HG02759 (cell line): ENCODE measurements around the gene RASGRP1.
"Not testable (repeated sequence)": the region's sequence is repeated elsewhere in the genome, so short reads cannot be mapped to it uniquely, and the experiment has no call there.

ENCODE experiments used
- ATAC-seq: cut with Tn5 transposase; IDR thresholded peaks from one replicate; pipeline ENCODE4 v1.9.1; 2021; ENCODE audit warnings: mild to moderate bottlenecking, moderate library complexity; ENCODE audit not compliant: unreplicated experiment

RASGRP1 gene

GRCh38 chr15:38564557-38565286 is at the start of gene RASGRP1:
RASGRP1 (minus strand) TSS chr15:38564814; CDS start chr15:38564628, 186 bp downstream.
- peak; percentile 72 for ATAC-seq

DNA sequence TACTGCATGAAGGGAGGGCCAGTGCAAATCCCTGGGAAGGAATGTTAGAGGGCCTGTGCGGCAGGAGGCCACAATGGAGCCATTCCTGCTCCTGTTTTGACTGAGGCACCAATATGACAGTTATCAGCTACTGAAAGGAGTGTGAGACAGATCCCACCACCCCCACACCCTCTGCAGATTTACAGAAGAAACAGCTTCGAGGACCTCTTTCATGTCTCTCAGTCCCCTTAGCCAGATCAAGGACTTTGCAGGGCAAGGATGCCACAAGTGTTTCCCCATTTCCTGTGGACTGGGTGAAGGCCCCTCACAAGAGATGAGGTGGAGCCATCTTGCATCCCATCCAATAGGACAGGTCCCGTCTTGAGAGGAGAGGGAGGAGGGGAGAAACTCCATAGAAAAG is 48.5 kb upstream of the RASGRP1 start:
- no peak for ATAC-seq

DNA sequence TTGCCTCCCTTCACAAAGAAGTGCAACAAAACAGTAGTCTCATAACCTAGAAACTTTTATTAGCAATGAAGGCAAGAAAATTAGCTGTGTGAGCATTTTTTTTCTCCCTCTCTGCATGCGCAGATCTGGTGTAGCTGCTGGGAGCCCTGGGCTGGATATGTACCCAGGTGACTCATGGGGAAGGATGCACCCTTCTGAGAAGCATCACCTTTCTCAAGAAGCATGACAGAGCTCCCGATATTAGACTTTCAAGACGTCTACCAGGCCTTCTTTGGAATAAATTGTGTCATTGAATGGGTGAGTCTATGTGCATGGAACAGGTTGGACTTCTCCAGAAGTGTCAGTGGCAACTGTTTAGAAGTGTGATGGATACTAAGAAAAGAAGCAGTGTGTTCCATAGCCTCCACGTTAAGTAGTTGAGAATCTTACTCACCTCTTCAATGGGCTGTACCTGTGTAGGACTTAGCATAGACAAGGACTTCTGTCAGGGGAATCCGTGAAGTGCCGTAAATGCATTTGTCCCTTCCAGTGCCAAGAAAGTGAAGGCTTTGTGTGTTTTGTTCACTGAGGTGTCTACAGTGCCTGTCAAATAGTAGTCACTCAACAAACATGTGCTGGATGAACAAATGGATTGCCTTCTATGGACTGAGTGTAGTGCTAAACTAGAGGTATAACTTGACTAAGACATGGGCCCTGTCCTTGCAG is 47.7 kb upstream of the RASGRP1 start:
- ATAC-seq = no peak

- ATAC-seq = no peak
These were observed 46.6 kb upstream of the RASGRP1 start for GRCh38 chr15:38611228-38611627.

- ATAC-seq = no peak
These were observed 46.1 kb upstream of the RASGRP1 start for GRCh38 chr15:38610748-38611147.

GRCh38 chr15:38609097-38609738 is 44.6 kb upstream of the RASGRP1 start:
- no peak for ATAC-seq

- no peak for ATAC-seq
These were observed 44.1 kb upstream of the RASGRP1 start for GRCh38 chr15:38608682-38609081.

GRCh38 chr15:38605744-38606143 is 41.1 kb upstream of the RASGRP1 start:
- no peak for ATAC-seq

DNA sequence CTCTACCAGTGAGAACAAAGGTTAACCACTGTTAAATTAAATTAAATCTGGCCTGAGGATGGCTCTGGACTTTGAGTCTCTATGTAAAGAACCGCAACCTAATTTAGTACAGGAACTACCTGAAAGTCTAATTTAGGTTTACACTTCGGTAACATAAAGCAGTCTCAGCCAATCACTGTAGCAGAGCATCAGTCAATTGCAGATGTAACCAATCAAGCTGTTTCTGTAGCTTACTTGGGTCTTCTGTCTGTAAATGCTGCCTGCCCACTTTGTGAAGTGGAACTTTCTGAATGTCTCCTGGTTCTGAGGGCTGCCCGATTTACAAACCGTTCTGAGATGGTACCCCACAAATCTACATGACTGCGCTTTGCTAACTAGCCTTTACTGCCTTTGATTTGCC is 39.1 kb upstream of the RASGRP1 start:
- no peak for ATAC-seq

GRCh38 chr15:38602910-38603670 is 38.5 kb upstream of the RASGRP1 start:
- ATAC-seq = no peak

DNA sequence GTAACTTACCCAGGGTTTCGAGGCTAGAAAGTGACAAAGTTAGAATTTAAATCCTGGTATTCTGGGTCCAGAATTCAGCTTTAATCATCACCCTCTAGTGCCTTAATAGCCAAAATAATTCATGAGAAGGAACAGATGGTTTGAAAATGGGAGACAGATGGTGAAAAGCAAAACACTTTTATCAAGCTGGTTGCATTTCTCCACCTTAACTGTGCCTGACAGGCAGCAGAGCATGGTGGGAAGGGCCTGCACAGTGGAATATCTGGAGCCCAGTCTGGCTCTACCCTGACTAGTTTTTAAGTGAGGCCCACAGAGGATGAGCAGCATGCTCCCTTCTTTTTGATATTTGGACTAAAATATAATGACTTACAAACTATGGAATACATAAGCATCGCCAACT is 35.6 kb upstream of the RASGRP1 start:
- ATAC-seq = no peak

DNA sequence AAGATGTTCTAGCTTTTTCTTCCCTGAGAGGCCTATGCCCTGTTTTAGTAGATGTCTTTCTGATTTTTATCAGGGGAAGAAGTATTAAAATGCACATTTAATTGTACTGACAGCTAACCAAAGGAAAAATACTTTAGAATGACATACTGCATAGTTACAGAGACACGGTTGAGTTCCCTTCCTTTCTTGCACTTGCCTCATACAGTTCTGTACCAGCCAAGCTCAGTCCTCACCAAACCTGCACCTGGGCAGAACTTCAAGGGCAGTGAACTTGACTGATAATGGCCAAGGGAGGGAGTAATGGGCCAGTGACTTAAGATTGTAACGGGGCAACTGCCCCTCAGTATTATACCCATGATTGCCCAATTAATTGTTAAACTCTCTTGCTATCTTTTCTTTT is 34.1 kb upstream of the RASGRP1 start:
- no peak for ATAC-seq

DNA sequence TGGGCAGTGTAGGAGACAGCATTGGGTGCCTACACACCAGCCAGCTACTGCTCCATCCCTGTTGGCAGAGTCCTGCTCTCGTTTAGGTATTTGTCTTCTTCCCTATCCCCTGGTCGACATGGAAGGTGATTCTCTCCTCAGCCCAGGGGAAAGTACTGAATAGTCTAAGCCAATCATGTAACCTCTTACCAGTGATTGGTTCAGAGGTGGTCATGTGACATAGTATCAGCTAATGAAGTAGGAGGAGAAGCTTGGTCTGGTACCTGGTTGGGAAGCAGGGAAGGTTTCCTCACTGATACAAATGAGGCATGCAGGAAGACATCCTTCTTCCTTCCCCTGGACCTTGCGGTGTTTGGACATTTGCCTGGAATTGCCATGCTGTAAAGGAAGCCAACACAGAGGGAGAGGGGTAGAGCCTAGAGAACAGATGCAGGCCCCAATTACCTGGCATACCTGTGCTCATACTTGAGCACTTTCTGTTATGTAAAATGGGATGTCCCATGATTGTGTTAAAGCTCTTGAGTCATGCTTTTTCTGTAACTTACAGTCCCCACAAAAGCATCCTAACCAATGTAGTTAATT is 32.7 kb upstream of the RASGRP1 start:
- ATAC-seq = no peak

- ATAC-seq = no peak
These were observed 28.9 kb upstream of the RASGRP1 start for GRCh38 chr15:38593524-38593923.

DNA sequence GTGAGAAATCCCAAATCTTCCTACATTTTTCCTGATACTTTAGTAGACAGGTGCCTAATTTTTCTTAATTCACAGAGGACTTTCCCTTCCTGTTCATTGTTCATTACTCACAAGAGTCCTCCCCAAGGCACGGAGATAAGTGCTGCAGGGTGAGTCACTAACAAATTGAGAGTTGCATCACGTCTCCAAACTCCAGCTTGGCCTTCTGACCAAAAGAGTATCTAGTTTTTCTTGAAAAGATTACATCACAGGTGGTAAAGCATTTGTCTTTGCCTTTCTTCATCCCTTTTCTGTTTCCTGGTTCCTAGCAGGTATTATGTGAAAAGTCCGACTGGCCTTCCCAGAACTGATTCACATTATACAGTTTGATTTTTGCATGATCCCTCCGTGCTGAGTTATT is 24.9 kb upstream of the RASGRP1 start:
- no peak for ATAC-seq

GRCh38 chr15:38588672-38589071 is 24.1 kb upstream of the RASGRP1 start:
- ATAC-seq = no peak

- no peak for ATAC-seq
These were observed 22.6 kb upstream of the RASGRP1 start for GRCh38 chr15:38587214-38587613.

- ATAC-seq = not testable (repeated sequence)
These were observed 21.4 kb upstream of the RASGRP1 start for GRCh38 chr15:38586005-38586404.

GRCh38 chr15:38578626-38579025 is 14.0 kb upstream of the RASGRP1 start:
- no peak for ATAC-seq

DNA sequence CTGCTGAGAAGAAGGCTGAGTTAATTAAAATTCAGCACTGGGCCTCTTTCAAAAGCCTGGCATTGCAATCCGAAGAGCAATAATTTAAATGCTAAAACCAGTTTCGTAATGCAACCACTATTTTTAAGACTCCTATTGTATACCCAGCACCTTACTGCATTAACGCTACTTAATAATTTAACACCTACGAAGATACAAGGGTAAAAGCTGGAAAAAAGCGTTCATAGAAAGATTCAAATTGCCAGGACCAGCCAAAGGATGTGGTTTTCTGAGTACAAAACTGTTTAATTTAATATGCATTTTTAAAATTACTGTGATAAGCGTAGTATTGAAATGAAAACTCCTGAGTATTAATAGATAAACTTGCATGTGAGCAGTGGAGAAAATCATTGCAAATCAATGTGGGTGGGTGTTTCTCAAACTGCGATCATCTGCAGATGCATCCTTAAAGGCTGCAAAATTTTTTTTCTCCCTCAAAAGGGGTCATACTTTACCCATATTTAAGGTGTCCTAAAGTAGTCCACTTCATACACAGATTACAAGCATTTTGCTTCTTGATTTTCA is 12.9 kb upstream of the RASGRP1 start:
- ATAC-seq = no peak

GRCh38 chr15:38576837-38577236 is 12.2 kb upstream of the RASGRP1 start:
- ATAC-seq = no peak
